ENCODE data around the gene GZF1. TPM values are rescaled to one million over a fixed set of nuclear protein-coding genes. Genes with fewer than 3 reads are reported as not detected.

Gene GZF1
- total RNA-seq, 1 donor from 2014 or later, result 25.7 TPM

GRCh38 chr20:23419657-23419994, 57.6 kb downstream of the GZF1 start:
- intact Hi-C loops (cut with DNase I), result no loop called here
- DNase-seq (ENCODE audit: low spot score), result no peak

- DNase-seq (ENCODE audit: low spot score), result no peak
- intact Hi-C loops (cut with DNase I), result loop anchor here (5.0 kb wide), 1 partner anchor 58 kb away; the partner anchor contains the start of gene GZF1
Observed at GRCh38 chr20:23419995-23420901, 58.3 kb downstream of the GZF1 start.

GRCh38 chr20:23420943-23421931, 59.3 kb downstream of the GZF1 start, which contains the start of gene NAPB:
Gene NAPB, minus strand, starts transcription at chr20:23421488. Its CDS starts 86 bp downstream, at chr20:23421402.
- intact Hi-C loops (cut with DNase I), result loop anchor here (5.0 kb wide), 1 partner anchor 59 kb away; the partner anchor contains the start of gene GZF1
- peak; percentile 98 for DNase-seq (ENCODE audit: low spot score)

Other genes starting within 250 kb of the GZF1 start
- gene NXT1, start 11.4 kb upstream of the GZF1 start, total RNA-seq, result 10.6 TPM
- gene NAPB, start 59.3 kb downstream of the GZF1 start, total RNA-seq, result 6.1 TPM
- not detected for gene CSTL1, start 77.5 kb downstream of the GZF1 start, total RNA-seq
- gene CST11, start 90.7 kb downstream of the GZF1 start, total RNA-seq, result not detected
- gene CST8, start 128.9 kb downstream of the GZF1 start, total RNA-seq, result not detected
- gene CST9L, start 206.3 kb downstream of the GZF1 start, total RNA-seq, result not detected
- gene CST9, start 243.7 kb downstream of the GZF1 start, total RNA-seq, result not detected